Measurements from ENCODE around the gene NBAS.
"Not testable (repeated sequence)": the region's sequence is repeated elsewhere in the genome, so short reads cannot be mapped to it uniquely, and the experiment has no call there.

The NBAS gene

GRCh38 chr2:15253835-15254286 is 307.3 kb downstream of the NBAS start:
- TF ChIP-seq CTCF (conservative IDR thresholded peaks at IDR 0.05; ENCODE audit: low read length) = no peak
- no peak for DNase-seq (ENCODE audit: low read depth)
- H3K4me3 ChIP-seq (ENCODE audit: low read length) = no peak overlapping the region

- no peak for TF ChIP-seq CTCF (conservative IDR thresholded peaks at IDR 0.05; ENCODE audit: low read length)
- no peak for DNase-seq (ENCODE audit: low read depth)
- H3K4me3 ChIP-seq (ENCODE audit: low read length) = no peak overlapping the region
Observed at GRCh38 chr2:15253247-15253646, 307.9 kb downstream of the NBAS start.

- H3K4me3 ChIP-seq (ENCODE audit: low read length) = no peak overlapping the region
- TF ChIP-seq CTCF (conservative IDR thresholded peaks at IDR 0.05; ENCODE audit: low read length) = no peak
- no peak for DNase-seq (ENCODE audit: low read depth)
Observed at GRCh38 chr2:15251753-15252152, 309.4 kb downstream of the NBAS start.

GRCh38 chr2:15250946-15251345 is 310.2 kb downstream of the NBAS start:
- not testable (repeated sequence) for H3K4me3 ChIP-seq (ENCODE audit: low read length); DNase-seq (ENCODE audit: low read depth)

- DNase-seq (ENCODE audit: low read depth) = no peak
- H3K4me3 ChIP-seq (ENCODE audit: low read length) = no peak overlapping the region
- no peak for TF ChIP-seq CTCF (conservative IDR thresholded peaks at IDR 0.05; ENCODE audit: low read length)
Observed at GRCh38 chr2:15246870-15247269, 314.3 kb downstream of the NBAS start.

GRCh38 chr2:15243762-15244161 is 317.4 kb downstream of the NBAS start:
- H3K4me3 ChIP-seq (ENCODE audit: low read length) = no peak overlapping the region
- no peak for TF ChIP-seq CTCF (conservative IDR thresholded peaks at IDR 0.05; ENCODE audit: low read length)
- DNase-seq (ENCODE audit: low read depth) = no peak

GRCh38 chr2:15242936-15243461 is 318.1 kb downstream of the NBAS start:
- TF ChIP-seq CTCF (conservative IDR thresholded peaks at IDR 0.05; ENCODE audit: low read length) = no peak
- no peak overlapping the region for H3K4me3 ChIP-seq (ENCODE audit: low read length)
- DNase-seq (ENCODE audit: low read depth) = peak; percentile 21

- DNase-seq (ENCODE audit: low read depth) = no peak
- no peak for TF ChIP-seq CTCF (conservative IDR thresholded peaks at IDR 0.05; ENCODE audit: low read length)
- H3K4me3 ChIP-seq (ENCODE audit: low read length) = no peak overlapping the region
Observed at GRCh38 chr2:15241929-15242328, 319.2 kb downstream of the NBAS start.
